ENCODE results near the gene RTN4R.
"Not testable (repeated sequence)": the region's sequence is repeated elsewhere in the genome, so short reads cannot be mapped to it uniquely, and the experiment has no call there.

RTN4R gene

DNA sequence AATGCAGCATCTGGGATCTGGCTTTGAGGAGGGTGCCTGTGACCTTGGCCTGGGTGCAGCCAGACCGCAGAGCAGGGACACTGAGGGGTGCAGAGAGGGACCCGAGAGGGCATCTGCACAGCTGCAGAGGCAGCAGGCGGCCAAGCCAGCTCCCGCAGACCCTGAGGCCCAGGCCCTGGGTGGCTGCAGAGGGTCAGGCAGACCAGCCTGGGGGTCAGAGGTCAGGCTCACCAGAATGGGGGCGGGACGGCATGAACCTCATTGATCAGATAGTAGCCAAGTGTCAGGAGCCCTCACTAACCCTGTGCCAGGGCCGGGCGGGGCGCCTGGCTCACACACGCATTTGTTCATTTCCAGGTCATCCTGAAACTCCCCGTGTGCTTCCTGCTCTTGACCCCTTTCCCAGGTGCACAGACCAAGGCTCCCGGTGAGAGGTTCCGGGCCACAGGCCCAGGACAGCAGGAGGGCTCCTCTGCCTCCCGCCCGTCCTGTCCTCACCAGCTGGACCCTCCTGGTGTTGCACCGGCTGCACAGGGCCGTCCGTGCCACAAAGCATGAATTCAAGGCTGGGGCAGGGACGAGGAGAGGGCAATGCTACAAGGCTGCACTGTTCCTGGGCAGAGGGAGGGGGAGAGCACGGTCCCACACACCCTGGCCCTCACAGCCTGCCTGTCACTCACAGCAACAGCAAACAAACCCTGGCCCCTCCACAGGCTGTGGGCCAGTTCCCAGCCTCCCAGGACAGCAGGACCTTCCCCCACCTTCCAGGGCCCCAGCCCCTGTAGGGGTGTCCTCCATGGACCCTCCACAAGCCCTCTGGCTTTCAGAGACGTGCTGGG, 3.3 kb downstream of the RTN4R start:
- Histone ChIP-seq H3K79me2 (ENCODE audit: control insufficient read depth, low read length) (no peaks in the 10 kb centered on the region), H3K27me3 (ENCODE audit: control insufficient read depth, low read length) (peaks cover 8% of the 10 kb centered on the region; the same call in 1 of the 2 replicates), H3K4me1 (ENCODE audit: control insufficient read depth, low read length) (no peaks in the 10 kb centered on the region)

DNA sequence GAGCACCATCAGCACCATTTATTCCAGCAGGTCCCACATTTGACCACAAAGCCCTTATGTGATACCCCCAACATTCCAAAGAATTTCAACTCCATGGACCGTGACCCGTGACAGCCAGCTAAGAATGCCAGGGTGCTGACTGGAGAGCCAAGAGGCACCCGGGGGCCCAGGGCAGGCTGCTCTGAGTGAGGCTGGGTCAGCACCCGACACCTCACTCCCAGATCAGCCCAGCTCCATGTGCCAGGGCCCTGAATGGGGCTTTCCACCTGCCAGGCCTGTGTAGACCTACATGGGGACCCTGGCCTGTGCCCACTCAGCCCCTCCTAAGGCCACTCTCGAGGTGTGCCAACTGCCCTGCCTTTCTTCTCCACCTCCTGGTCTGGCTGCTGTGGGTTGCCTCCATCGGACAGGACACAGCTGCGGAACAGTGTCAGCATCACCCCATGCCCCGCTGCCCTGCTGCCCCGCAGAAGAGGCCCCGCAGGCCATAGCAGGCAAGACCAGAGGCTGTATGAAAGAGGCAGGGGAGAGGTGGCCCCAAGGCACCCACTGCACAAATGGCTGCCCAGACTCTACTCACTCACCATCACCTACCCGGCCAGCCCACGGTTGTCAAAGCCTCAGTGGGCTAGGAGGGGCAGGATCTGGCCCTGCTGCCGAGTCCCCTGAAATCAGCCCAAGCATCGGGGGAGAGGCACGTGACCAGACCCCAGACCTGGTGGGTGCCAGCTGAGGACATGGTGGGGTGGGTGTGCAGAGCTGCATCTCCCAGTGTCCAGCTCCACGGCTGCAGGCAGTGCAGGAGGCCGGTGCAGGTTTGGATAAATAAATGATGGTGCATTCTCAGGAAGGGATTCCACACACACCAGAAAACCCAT, 4.5 kb downstream of the RTN4R start:
- H3F3A ChIP-seq (ENCODE audit: control insufficient read depth, insufficient read depth); H3K27ac ChIP-seq (ENCODE audit: low read depth, low read length); H3K9me2 ChIP-seq (replicated peaks; ENCODE audit: control insufficient read depth, low read length); H3K9me3 ChIP-seq (ENCODE audit: control insufficient read depth, insufficient read depth, low read length); H3K36me3 ChIP-seq (ENCODE audit: control insufficient read depth, low read length); H4K20me1 ChIP-seq (ENCODE audit: control insufficient read depth, insufficient read depth, low read depth, low read length); H3K4me3 ChIP-seq (ENCODE audit: low read length); H3K79me2 ChIP-seq (ENCODE audit: control insufficient read depth, low read length); H3K27me3 ChIP-seq (ENCODE audit: control insufficient read depth, low read length); H3K4me1 ChIP-seq (ENCODE audit: control insufficient read depth, low read length); H3K4me2 ChIP-seq (ENCODE audit: low read length): not testable (repeated sequence)

More for the DNA sequence above, 3.3 kb downstream of the RTN4R start:
- Histone ChIP-seq H3F3A (ENCODE audit: control insufficient read depth, insufficient read depth) (no peaks in the 10 kb centered on the region), H3K36me3 (ENCODE audit: control insufficient read depth, low read length) (no peaks in the 10 kb centered on the region), H3K9me2 (replicated peaks; ENCODE audit: control insufficient read depth, low read length) (no peaks in the 10 kb centered on the region), H4K20me1 (ENCODE audit: control insufficient read depth, insufficient read depth, low read depth, low read length) (no peaks in the 10 kb centered on the region), H3K9me3 (ENCODE audit: control insufficient read depth, insufficient read depth, low read length) (no peaks in the 10 kb centered on the region), H3K4me3 (ENCODE audit: low read length) (no peak overlapping the region), H3K4me2 (ENCODE audit: low read length) (no peak overlapping the region), H3K27ac (ENCODE audit: low read depth, low read length) (no peak overlapping the region)
- TF ChIP-seq EZH2phosphoT487 (IDR thresholded peaks at IDR 0.05; ENCODE audit: borderline replicate concordance, low read length): no peak
- TF ChIP-seq, protein P1, sequence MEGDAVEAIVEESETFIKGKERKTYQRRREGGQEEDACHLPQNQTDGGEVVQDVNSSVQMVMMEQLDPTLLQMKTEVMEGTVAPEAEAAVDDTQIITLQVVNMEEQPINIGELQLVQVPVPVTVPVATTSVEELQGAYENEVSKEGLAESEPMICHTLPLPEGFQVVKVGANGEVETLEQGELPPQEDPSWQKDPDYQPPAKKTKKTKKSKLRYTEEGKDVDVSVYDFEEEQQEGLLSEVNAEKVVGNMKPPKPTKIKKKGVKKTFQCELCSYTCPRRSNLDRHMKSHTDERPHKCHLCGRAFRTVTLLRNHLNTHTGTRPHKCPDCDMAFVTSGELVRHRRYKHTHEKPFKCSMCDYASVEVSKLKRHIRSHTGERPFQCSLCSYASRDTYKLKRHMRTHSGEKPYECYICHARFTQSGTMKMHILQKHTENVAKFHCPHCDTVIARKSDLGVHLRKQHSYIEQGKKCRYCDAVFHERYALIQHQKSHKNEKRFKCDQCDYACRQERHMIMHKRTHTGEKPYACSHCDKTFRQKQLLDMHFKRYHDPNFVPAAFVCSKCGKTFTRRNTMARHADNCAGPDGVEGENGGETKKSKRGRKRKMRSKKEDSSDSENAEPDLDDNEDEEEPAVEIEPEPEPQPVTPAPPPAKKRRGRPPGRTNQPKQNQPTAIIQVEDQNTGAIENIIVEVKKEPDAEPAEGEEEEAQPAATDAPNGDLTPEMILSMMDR (IDR thresholded peaks at IDR 0.05; ENCODE audit: low read depth, low read length, poor library complexity, severe bottlenecking): no peak

DNA sequence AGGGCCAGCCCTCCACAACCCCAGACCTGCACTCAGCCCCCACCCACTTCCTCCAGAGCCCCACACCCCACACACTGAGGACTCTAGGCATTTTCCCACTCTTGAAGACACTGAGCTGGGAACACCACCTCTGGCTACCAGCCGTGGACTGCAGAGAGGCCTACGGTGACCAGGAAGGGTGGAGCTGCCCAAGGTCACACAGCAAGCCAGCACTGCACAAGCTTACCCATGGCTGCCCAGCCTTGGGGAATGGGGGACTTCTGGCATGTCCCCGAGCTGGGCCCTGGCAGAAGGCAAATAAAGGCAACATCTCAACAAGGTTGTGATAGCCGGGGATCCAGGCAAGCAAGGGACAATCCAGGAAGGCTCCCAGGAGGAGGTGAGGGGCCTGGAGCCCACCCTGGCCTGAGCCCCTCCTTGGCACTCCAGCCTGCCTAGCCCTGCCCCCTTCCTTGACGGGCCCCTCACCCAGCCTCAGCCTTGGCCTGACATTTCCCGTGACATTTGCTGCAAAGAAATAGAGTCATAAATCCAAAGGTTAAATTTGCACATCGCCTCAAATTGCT, 5.5 kb downstream of the RTN4R start:
- Histone ChIP-seq H3K9me3 (ENCODE audit: control insufficient read depth, insufficient read depth, low read length) (no peaks in the 10 kb centered on the region), H3K36me3 (ENCODE audit: control insufficient read depth, low read length) (no peaks in the 10 kb centered on the region), H3K4me3 (ENCODE audit: low read length) (no peak overlapping the region), H3K79me2 (ENCODE audit: control insufficient read depth, low read length) (no peaks in the 10 kb centered on the region), H3F3A (ENCODE audit: control insufficient read depth, insufficient read depth) (no peaks in the 10 kb centered on the region), H3K27ac (ENCODE audit: low read depth, low read length) (no peak overlapping the region), H3K9me2 (replicated peaks; ENCODE audit: control insufficient read depth, low read length) (no peaks in the 10 kb centered on the region), H3K4me1 (ENCODE audit: control insufficient read depth, low read length) (no peaks in the 10 kb centered on the region), H3K4me2 (ENCODE audit: low read length) (no peak overlapping the region), H3K27me3 (ENCODE audit: control insufficient read depth, low read length) (peaks cover 8% of the 10 kb centered on the region; the same call in 1 of the 2 replicates), H4K20me1 (ENCODE audit: control insufficient read depth, insufficient read depth, low read depth, low read length) (no peaks in the 10 kb centered on the region)
- TF ChIP-seq EZH2phosphoT487 (IDR thresholded peaks at IDR 0.05; ENCODE audit: borderline replicate concordance, low read length): no peak
- TF ChIP-seq, protein P1 (IDR thresholded peaks at IDR 0.05; ENCODE audit: low read depth, low read length, poor library complexity, severe bottlenecking): no peak

All from DOHH2 (cell line).